ENCODE data around the gene PCNX2. TPM values are rescaled to one million over a fixed set of nuclear protein-coding genes. Genes with fewer than 3 reads are reported as not detected.

Gene PCNX2
- total and polyA plus RNA-seq, 4 donors = 2.0 to 15.1 (median 6.4) TPM

GRCh38 chr1:233094691-233095090 lies 200.8 kb downstream of the PCNX2 start:
- H3K27me3 ChIP-seq (ENCODE audit: control insufficient read depth in 3 of 3, insufficient read depth in 3 of 3, low read length in 2 of 3) = no peaks in the 10 kb centered on the region
- no peak overlapping the region for H3K4me3 ChIP-seq
- peaks cover 0 to 13% (median 6%) of the 10 kb centered on the region in 5 donors for H3K4me1 ChIP-seq (ENCODE audit: control insufficient read depth in 5 of 5, insufficient read depth in 5 of 5, low read length in 5 of 5)
- WGBS, 2 donors = 95 to 96% methylated on average over 1 of the region's 1 CpG
- H3K36me3 ChIP-seq (ENCODE audit: control insufficient read depth in 4 of 4, insufficient read depth in 4 of 4, low read length in 4 of 4) = no peaks in the 10 kb centered on the region
- TF ChIP-seq CTCF (IDR thresholded peaks at IDR 0.05; ENCODE audit: control extremely low read depth, extremely low read depth) = no peak
- H3K9ac ChIP-seq (ENCODE audit: insufficient read depth in 1 of 2, low read length in 2 of 2) = no peak overlapping the region
- no peak overlapping the region for H3K27ac ChIP-seq (ENCODE audit: low read depth in 1 of 2, low read length in 1 of 2)
- ATAC-seq (ENCODE audit: insufficient read depth, low FRiP score) (no peak), DNase-seq (no peak)
- no peaks in the 10 kb centered on the region for H3K9me3 ChIP-seq (ENCODE audit: control insufficient read depth in 4 of 4, insufficient read depth in 3 of 4, low read length in 3 of 4)

GRCh38 chr1:233094269-233094668 lies 201.3 kb downstream of the PCNX2 start:
- H3K27me3 ChIP-seq (ENCODE audit: control insufficient read depth in 3 of 3, insufficient read depth in 3 of 3, low read length in 2 of 3) = no peaks in the 10 kb centered on the region
- H3K4me3 ChIP-seq = no peak overlapping the region
- no peaks in the 10 kb centered on the region for H3K36me3 ChIP-seq (ENCODE audit: control insufficient read depth in 4 of 4, insufficient read depth in 4 of 4, low read length in 4 of 4)
- DNase-seq = no peak
- WGBS, 2 donors = 79 to 81% methylated on average over 2 of the region's 2 CpGs
- H3K4me1 ChIP-seq (ENCODE audit: control insufficient read depth in 5 of 5, insufficient read depth in 5 of 5, low read length in 5 of 5) = peaks cover 0 to 13% (median 6%) of the 10 kb centered on the region in 5 donors
- ATAC-seq (ENCODE audit: insufficient read depth, low FRiP score) = no peak
- no peak overlapping the region for H3K27ac ChIP-seq (ENCODE audit: low read depth in 1 of 2, low read length in 1 of 2)
- TF ChIP-seq CTCF (IDR thresholded peaks at IDR 0.05; ENCODE audit: control extremely low read depth, extremely low read depth) = no peak
- H3K9me3 ChIP-seq (ENCODE audit: control insufficient read depth in 4 of 4, insufficient read depth in 3 of 4, low read length in 3 of 4) = no peaks in the 10 kb centered on the region
- no peak overlapping the region for H3K9ac ChIP-seq (ENCODE audit: insufficient read depth in 1 of 2, low read length in 2 of 2)

GRCh38 chr1:233090746-233091494 lies 204.6 kb downstream of the PCNX2 start:
- no peak overlapping the region for H3K4me3 ChIP-seq
- no peak for TF ChIP-seq CTCF (IDR thresholded peaks at IDR 0.05; ENCODE audit: control extremely low read depth, extremely low read depth)
- H3K27ac ChIP-seq (ENCODE audit: low read depth in 1 of 2, low read length in 1 of 2) = no peak overlapping the region
- no peak overlapping the region for H3K9ac ChIP-seq (ENCODE audit: insufficient read depth in 1 of 2, low read length in 2 of 2)
- ATAC-seq (ENCODE audit: insufficient read depth, low FRiP score) (no peak), DNase-seq (peak in 2 of 3 donors; percentile 28 to 44)
- no peaks in the 10 kb centered on the region for H3K36me3 ChIP-seq (ENCODE audit: control insufficient read depth in 4 of 4, insufficient read depth in 4 of 4, low read length in 4 of 4)
- 55 to 62% methylated on average over 7 of the region's 7 CpGs for WGBS, 2 donors
- no peaks in the 10 kb centered on the region for H3K9me3 ChIP-seq (ENCODE audit: control insufficient read depth in 4 of 4, insufficient read depth in 3 of 4, low read length in 3 of 4)
- H3K4me1 ChIP-seq (ENCODE audit: control insufficient read depth in 5 of 5, insufficient read depth in 5 of 5, low read length in 5 of 5) = peaks cover 0 to 13% (median 6%) of the 10 kb centered on the region in 5 donors
- no peaks in the 10 kb centered on the region for H3K27me3 ChIP-seq (ENCODE audit: control insufficient read depth in 3 of 3, insufficient read depth in 3 of 3, low read length in 2 of 3)
